ENCODE measurements around the gene TAPBP.
A peak's percentile ranks its signal among the peaks of the same experiment; 100 is the strongest.
"Not testable (repeated sequence)": the region's sequence is repeated elsewhere in the genome, so short reads cannot be mapped to it uniquely, and the experiment has no call there.

The TAPBP gene

GRCh38 chr6:33295621-33296369 lies 18.1 kb downstream of the TAPBP start:
- no peak for DNase-seq

- DNase-seq = no peak
Measured at GRCh38 chr6:33294086-33294823, 19.6 kb downstream of the TAPBP start.

- DNase-seq = no peak
Measured at GRCh38 chr6:33292996-33293682, 20.7 kb downstream of the TAPBP start.

DNA sequence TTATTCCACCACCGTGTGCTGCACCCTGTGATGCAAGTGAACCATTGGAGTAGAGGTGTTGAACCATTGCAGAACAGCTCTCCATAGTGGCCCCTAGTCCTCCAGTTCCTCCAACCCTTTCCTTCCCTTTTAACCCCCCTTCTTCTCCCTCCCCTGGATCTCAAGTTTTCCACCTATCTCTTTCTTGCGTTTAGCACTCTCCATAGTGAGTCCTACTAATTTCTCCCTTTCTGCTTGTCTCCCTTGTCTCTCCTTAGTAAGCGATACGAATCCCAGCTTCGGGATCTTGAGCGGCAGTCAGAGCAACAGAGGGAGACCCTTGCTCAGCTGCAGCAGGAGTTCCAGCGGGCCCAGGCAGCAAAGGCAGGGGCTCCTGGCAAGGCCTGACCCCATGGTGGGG lies 23.4 kb downstream of the TAPBP start:
- no peak for DNase-seq

GRCh38 chr6:33289784-33290315 lies 24.0 kb downstream of the TAPBP start:
- no peak for DNase-seq

- peak; percentile 80 for DNase-seq
Measured at GRCh38 chr6:33288921-33289783, 24.7 kb downstream of the TAPBP start, which contains the start of the genes PFDN6 and WDR46. TSS of gene PFDN6 (plus strand) at chr6:33289601. CDS start at chr6:33289857, 256 bp downstream. TSS of gene WDR46 (minus strand) at chr6:33289239. CDS start at chr6:33289170, 69 bp downstream.

- DNase-seq = no peak
Measured at GRCh38 chr6:33288141-33288920, 25.5 kb downstream of the TAPBP start.

DNA sequence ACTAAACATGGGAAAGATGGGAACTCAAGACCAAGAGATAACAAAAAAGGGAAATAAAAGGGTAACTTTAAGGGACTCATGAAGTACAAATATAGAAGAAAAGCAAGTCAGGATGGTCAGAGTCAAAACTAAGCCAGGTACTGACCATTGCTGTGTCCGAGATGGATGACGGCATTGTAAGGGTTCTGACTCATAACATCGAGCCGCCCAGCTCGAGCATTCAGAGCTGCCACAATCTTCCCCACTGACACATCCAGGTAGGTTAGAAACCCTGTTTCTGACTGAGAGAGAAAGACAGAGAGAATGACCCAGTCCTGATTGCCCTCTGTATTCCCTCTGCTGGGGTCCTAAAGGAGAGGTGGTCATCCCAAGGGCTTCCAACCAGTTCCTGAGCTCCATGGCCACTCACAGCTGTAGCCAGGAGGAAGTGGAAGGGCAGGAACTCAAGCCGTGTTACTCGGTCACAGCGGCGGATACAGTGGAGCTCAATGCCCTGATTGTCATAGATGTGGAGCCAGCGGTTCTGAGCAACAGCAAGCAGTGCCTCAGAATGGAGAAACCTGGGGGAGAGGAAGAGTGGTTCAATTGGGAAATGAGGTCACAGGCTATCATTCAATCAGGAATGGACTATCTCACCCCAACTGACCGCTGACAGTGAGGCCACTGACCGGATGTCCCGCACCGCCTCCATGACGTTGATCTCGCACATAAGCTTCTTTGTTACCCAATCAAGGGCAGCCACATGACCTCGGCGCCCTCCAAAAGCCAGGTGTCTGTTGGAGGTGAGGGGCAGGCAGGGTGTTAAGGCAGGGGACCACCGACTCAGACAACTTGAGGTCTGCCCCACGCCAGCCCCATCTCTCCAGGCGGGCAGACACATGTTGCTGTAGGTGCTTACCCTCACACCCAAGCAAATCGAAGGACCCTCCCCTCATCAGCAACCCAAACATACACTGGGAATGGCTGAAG lies 26.6 kb downstream of the TAPBP start:
- DNase-seq = no peak

- not testable (repeated sequence) for DNase-seq
Measured at GRCh38 chr6:33285214-33285613, 28.7 kb downstream of the TAPBP start.

GRCh38 chr6:33280539-33280938 lies 33.3 kb downstream of the TAPBP start:
- no peak for DNase-seq

DNA sequence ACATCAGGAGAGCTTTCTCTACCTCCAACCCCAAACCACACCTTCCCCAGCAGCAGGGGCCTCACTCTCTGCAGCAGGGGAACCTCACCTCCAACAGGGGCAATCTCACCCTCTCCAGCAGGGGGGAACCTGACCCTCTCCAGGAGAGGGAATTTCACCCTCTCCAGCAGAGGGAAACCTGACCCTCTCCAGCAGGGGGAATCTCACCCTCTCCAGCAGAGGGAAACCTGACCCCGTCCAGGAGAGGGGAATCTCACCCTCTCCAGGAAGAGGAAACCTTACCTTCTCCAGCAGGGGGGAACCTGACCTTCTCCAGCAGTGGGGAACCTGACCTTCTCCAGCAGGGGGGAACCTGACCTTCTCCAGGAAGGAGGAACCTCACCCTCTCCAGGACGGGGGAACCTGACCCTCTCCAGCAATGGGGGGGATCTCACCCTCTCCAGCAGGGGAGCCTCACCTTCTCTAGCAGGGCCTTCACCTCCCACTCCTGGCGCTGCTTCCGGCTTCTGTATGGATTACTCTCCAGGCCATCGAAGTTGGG lies 33.8 kb downstream of the TAPBP start:
- no peak for DNase-seq

DNA sequence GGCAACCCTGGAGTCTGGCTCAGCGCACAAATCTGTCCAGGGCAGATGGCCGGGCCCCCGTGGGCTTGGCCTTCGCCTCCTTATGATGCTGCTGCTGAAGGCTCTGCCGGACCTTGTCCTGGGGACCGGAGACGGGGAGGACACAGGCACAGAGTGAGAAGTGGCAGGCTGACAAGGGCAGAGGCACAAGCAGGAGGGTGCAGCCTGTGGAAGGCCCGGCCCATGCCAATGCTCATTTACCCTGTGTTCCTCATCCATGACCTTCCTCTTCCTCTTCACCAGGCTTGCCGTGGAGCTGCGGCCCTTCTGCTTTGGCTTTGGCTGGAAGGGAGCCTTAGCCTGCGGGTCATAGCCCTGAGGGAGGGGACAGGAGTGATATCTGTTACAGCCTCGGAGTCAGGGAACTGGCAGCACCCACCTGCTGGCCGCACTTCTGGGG lies 34.6 kb downstream of the TAPBP start:
- DNase-seq = no peak

DNA sequence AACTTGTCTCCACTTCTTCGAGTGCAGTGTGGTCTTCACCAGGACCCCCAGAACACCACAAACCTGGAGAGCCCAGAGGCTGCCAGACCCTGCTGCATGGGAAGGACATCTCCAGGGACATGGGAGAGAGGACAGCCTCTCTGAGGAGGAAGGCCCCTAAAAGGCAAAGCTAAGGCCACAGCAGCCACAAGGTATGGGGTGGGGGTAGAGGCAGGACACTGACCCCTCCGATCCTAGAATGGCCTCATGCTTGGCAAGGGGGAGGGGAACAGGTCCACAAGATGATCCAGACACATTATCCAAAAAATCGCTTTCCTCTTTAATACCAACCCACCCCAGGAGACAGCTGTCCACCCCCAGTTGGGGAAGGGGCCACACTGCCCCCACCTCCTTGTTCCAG lies 35.1 kb downstream of the TAPBP start:
- DNase-seq = no peak

DNA sequence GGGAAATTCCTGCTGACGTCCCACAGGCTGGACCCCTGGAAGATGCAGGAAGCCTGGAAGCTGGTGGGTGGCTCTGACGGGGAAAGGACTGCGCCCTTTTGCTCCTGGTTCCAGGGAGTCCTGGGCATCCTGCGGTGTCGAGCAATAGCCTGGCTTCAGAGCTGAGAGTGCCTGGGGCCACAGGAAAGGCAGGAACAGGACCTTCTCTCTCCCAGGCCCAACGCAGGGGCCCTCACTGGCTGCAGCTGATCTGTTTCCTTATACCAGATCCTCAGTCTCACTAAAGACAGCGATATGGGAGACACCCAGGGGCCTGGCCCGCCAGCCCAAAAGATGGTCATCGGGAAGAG lies 35.5 kb downstream of the TAPBP start:
- no peak for DNase-seq

DNA sequence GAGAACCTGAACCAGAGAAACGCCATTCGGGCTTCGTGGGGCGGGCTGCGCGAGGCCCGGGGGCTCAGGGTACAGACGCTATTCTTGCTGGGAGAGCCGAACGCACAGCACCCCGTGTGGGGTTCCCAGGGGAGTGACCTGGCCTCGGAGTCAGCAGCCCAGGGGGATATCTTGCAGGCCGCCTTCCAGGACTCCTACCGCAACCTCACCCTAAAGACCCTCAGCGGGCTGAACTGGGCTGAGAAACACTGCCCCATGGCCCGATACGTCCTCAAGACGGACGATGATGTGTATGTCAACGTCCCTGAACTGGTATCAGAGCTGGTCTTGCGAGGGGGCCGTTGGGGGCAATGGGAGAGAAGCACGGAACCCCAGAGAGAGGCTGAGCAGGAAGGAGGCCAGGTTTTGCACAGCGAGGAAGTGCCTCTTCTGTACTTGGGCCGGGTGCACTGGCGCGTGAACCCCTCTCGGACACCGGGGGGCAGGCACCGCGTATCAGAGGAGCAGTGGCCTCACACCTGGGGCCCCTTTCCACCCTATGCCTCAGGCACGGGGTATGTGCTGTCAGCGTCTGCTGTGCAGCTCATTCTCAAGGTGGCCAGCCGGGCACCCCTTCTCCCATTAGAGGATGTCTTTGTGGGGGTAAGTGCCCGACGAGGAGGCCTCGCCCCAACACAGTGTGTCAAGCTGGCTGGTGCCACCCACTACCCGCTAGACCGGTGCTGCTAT lies 36.1 kb downstream of the TAPBP start:
- no peak for DNase-seq

DNA sequence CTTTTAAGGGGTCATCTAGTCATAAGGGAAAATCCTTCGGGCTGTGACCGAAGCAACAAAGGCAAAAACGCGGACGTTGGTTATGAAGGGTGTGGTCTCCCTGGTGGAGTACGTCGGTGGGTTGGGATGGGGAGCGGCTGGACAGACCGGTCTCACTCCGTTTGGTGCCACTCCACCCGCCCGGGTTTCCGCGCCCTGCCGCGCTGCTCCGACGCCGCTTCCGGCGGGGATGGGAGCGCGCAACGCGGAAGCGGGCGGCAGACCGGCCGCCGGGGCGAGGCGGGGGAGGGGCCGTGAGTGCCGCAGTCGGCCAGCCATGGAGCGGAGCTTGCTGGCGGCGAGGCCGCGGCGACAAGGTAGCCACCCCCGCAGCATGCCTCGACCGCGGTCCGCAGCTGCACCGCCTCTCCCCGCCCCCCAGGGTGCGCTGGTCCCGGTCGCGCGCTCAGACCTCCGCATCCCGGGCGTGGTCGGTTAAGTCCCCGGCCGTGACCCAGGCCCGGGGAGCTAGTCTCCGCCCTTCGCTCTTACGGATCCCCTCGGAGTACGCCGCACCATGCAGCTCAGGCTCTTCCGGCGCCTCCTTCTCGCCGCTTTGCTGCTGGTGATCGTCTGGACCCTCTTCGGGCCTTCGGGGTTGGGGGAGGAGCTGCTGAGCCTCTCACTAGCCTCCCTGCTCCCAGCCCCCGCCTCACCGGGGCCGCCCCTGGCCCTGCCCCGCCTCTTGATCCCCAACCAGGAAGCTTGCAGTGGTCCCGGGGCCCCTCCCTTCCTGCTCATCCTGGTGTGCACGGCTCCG lies 36.8 kb downstream of the TAPBP start, which contains the start of gene B3GALT4:
B3GALT4 (plus strand) TSS at position 260 of the 799 bp plus-strand sequence; CDS start at position 557, 297 bp downstream.
- peak; percentile 59 for DNase-seq

DNA sequence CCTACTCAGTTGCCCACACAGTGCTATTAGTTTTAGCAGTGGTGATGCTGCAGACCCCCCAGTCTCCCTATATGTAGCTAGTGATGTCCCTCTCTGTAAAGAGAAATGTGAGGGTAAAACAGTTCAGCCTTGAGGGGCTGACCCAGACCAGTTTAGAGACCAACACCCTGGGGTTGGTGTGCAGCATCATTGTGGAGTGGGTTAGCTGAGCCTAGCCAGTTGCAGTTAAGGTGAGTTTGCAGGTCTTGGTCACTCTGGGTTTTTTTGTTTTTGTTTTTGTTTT lies 37.4 kb downstream of the TAPBP start:
- no peak for DNase-seq
